ENCODE results near the gene METTL18.
"Not testable (repeated sequence)": the region's sequence is repeated elsewhere in the genome, so short reads cannot be mapped to it uniquely, and the experiment has no call there.

The METTL18 gene

GRCh38 chr1:169811418-169812035 is 16.8 kb upstream of the METTL18 start:
- H3K4me3 ChIP-seq (ENCODE audit: low read length); H3K4me1 ChIP-seq (ENCODE audit: control insufficient read depth, insufficient read depth, low read length); H3K27me3 ChIP-seq (ENCODE audit: control insufficient read depth, insufficient read depth, low read length); H3K36me3 ChIP-seq (ENCODE audit: control insufficient read depth, insufficient read depth, low read length); H3K9ac ChIP-seq (ENCODE audit: low read length); H3K27ac ChIP-seq (ENCODE audit: low read depth, low read length): not testable (repeated sequence)

DNA sequence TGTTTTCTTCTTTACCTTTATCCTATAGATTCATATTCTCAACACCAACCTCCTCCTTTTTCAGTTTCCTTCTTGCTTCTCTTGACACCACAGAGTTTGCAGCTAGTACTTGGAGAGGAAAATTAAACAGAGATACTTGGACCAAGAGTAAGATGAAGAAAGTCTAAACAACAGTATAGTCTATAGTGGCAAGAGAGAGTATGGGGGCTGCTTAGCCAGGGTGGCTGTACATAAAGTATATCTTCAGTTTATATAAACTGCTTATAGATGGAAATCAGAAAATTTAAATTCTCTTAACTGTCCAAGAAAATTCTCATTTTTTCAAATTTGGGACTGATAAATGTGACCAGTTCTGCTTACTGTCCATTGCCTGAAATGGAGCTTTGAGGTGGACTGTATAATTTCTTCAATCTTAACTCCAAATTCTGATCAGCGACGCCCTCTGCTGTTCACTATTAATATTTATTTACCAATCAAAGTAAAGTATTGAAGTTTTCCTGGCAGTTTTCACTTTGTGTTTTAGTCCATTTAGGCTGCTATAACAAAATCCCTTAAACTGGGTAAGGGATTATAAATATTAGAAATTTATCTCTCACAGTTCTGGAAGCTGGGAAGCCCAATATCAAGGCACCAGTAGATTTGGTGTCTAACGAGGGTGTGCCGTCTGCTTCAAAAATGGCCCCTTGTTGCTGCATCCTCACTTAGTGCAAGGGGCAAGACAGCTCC is 14.8 kb upstream of the METTL18 start:
- Histone ChIP-seq H3K27ac (ENCODE audit: low read depth, low read length) (no peak overlapping the region), H3K27me3 (ENCODE audit: control insufficient read depth, insufficient read depth, low read length) (no peaks in the 10 kb centered on the region), H3K36me3 (ENCODE audit: control insufficient read depth, insufficient read depth, low read length) (no peaks in the 10 kb centered on the region), H3K4me3 (ENCODE audit: low read length) (no peak overlapping the region), H3K9ac (ENCODE audit: low read length) (no peak overlapping the region), H3K4me1 (ENCODE audit: control insufficient read depth, insufficient read depth, low read length) (no peaks in the 10 kb centered on the region)

- no peaks in the 10 kb centered on the region for H3K27me3 ChIP-seq (ENCODE audit: control insufficient read depth, insufficient read depth, low read length)
- H3K9ac ChIP-seq (ENCODE audit: low read length) = no peak overlapping the region
- no peak overlapping the region for H3K4me3 ChIP-seq (ENCODE audit: low read length)
- H3K36me3 ChIP-seq (ENCODE audit: control insufficient read depth, insufficient read depth, low read length) = no peaks in the 10 kb centered on the region
- no peak overlapping the region for H3K27ac ChIP-seq (ENCODE audit: low read depth, low read length)
- no peaks in the 10 kb centered on the region for H3K4me1 ChIP-seq (ENCODE audit: control insufficient read depth, insufficient read depth, low read length)
Measured at GRCh38 chr1:169804941-169805340, 10.2 kb upstream of the METTL18 start.

- no peak overlapping the region for H3K4me3 ChIP-seq (ENCODE audit: low read length)
- no peaks in the 10 kb centered on the region for H3K4me1 ChIP-seq (ENCODE audit: control insufficient read depth, insufficient read depth, low read length)
- no peak overlapping the region for H3K27ac ChIP-seq (ENCODE audit: low read depth, low read length)
- no peak overlapping the region for H3K9ac ChIP-seq (ENCODE audit: low read length)
- no peaks in the 10 kb centered on the region for H3K36me3 ChIP-seq (ENCODE audit: control insufficient read depth, insufficient read depth, low read length)
- no peaks in the 10 kb centered on the region for H3K27me3 ChIP-seq (ENCODE audit: control insufficient read depth, insufficient read depth, low read length)
Measured at GRCh38 chr1:169802888-169803287, 8.2 kb upstream of the METTL18 start.

DNA sequence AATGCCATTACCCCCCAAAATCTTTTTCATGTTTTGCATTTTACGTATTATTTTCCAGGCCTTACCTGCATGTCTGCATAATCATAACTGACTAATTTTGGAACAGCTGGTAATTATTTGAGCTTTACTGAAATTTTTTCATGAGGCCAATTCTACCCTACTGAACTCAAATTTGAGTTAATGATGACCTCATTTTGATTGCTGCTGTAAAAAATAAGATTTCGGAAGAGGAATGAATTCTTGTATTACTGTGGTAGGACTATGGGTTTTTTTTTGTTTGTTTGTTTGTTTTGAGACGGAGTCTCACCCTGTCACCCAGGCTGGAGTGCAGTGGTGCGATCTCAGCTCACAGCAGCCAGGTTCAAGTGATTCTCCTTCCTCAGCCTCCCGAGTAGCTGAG is 2.6 kb upstream of the METTL18 start:
- H3K27me3 ChIP-seq (ENCODE audit: control insufficient read depth, insufficient read depth, low read length) = no peaks in the 10 kb centered on the region
- H3K4me1 ChIP-seq (ENCODE audit: control insufficient read depth, insufficient read depth, low read length) = peaks cover 6% of the 10 kb centered on the region
- no peak overlapping the region for H3K4me3 ChIP-seq (ENCODE audit: low read length)
- no peaks in the 10 kb centered on the region for H3K36me3 ChIP-seq (ENCODE audit: control insufficient read depth, insufficient read depth, low read length)
- no peak overlapping the region for H3K9ac ChIP-seq (ENCODE audit: low read length)
- H3K27ac ChIP-seq (ENCODE audit: low read depth, low read length) = no peak overlapping the region

DNA sequence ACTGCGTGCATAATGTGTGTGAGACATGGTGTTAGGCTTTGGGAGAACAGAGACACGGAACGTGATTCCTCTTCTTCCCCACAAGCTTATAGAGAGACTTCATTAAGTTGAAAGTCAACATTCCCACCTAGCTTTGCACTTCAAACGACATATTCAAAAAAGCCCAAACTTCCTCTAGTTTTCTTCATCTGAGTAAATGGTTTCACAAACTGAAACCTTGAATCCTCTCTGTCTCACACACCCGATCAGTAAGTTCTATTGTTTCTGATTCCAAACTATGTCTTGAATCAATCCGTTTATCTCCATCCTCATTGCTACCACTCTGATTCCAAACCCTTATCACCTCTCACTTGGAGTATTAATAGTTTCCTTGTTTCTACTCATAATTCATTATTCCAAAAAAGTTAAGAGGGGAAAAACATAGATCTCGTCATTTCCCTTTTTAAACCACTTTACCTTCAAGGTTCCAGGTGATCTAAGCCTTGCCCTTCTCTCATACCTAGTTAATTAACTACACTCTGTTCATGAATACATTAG is 1.6 kb upstream of the METTL18 start:
- Histone ChIP-seq H3K4me3 (ENCODE audit: low read length) (no peak overlapping the region), H3K27ac (ENCODE audit: low read depth, low read length) (no peak overlapping the region), H3K36me3 (ENCODE audit: control insufficient read depth, insufficient read depth, low read length) (no peaks in the 10 kb centered on the region), H3K27me3 (ENCODE audit: control insufficient read depth, insufficient read depth, low read length) (no peaks in the 10 kb centered on the region), H3K4me1 (ENCODE audit: control insufficient read depth, insufficient read depth, low read length) (peaks cover 6% of the 10 kb centered on the region), H3K9ac (ENCODE audit: low read length) (no peak overlapping the region)

GRCh38 chr1:169795687-169796086 is 980 bp upstream of the METTL18 start:
- Histone ChIP-seq H3K36me3 (ENCODE audit: control insufficient read depth, insufficient read depth, low read length) (peaks cover 3% of the 10 kb centered on the region), H3K4me3 (ENCODE audit: low read length) (peak overlapping the region; percentile 94), H3K27me3 (ENCODE audit: control insufficient read depth, insufficient read depth, low read length) (no peaks in the 10 kb centered on the region), H3K9ac (ENCODE audit: low read length) (peak overlapping the region; percentile 62), H3K4me1 (ENCODE audit: control insufficient read depth, insufficient read depth, low read length) (peaks cover 6% of the 10 kb centered on the region), H3K27ac (ENCODE audit: low read depth, low read length) (no peak overlapping the region)

GRCh38 chr1:169793730-169794129 is 977 bp downstream of the METTL18 start:
- Histone ChIP-seq H3K4me3 (ENCODE audit: low read length) (peak overlapping the region; percentile 94), H3K9ac (ENCODE audit: low read length) (no peak overlapping the region), H3K27ac (ENCODE audit: low read depth, low read length) (peak overlapping the region; percentile 92), H3K4me1 (ENCODE audit: control insufficient read depth, insufficient read depth, low read length) (peaks cover 6% of the 10 kb centered on the region), H3K27me3 (ENCODE audit: control insufficient read depth, insufficient read depth, low read length) (no peaks in the 10 kb centered on the region), H3K36me3 (ENCODE audit: control insufficient read depth, insufficient read depth, low read length) (peaks cover 3% of the 10 kb centered on the region)

DNA sequence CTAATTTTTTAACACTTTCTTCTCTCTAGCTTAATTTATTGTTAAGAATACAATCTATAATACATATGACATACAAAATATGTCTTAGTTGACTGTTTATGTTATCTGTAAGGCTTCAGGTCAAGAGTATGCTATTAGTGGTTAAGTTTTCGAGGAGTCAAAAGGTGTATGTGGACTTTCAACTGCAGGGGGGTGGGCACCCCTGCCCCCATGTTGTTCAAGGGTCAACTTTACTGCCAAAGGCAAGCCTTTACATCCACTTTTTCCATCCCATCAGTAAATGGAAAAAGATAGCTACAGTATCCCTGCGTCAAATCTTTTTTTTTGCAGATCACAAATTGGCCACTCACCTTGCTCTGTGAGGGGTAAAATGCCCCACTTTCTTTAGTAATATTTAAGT is 6.3 kb downstream of the METTL18 start:
- Histone ChIP-seq H3K9ac (ENCODE audit: low read length) (no peak overlapping the region), H3K4me3 (ENCODE audit: low read length) (no peak overlapping the region), H3K27ac (ENCODE audit: low read depth, low read length) (no peak overlapping the region), H3K4me1 (ENCODE audit: control insufficient read depth, insufficient read depth, low read length) (no peaks in the 10 kb centered on the region), H3K36me3 (ENCODE audit: control insufficient read depth, insufficient read depth, low read length) (peaks cover 3% of the 10 kb centered on the region), H3K27me3 (ENCODE audit: control insufficient read depth, insufficient read depth, low read length) (no peaks in the 10 kb centered on the region)

DNA sequence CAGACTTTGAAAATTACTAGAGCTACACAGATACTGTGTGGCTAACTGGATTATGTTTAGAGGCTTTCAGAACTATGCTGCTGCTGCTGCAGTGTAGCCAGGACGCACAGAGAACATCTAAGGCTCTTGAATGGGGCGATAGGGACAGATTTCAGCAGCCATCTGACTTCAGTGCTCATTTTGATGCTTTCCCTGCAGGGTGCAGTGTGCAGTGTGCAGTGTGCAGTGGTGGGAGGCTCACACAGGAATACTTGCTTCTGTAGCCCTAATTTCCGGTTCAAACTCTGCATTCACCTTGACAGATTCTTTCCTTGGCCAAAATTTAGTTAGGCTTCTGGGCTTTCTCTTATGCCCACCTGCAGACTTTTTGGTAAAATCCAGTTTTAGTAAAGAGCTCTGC is 7.7 kb downstream of the METTL18 start:
- Histone ChIP-seq H3K9ac (ENCODE audit: low read length) (no peak overlapping the region), H3K27ac (ENCODE audit: low read depth, low read length) (no peak overlapping the region), H3K4me1 (ENCODE audit: control insufficient read depth, insufficient read depth, low read length) (no peaks in the 10 kb centered on the region), H3K4me3 (ENCODE audit: low read length) (no peak overlapping the region), H3K27me3 (ENCODE audit: control insufficient read depth, insufficient read depth, low read length) (no peaks in the 10 kb centered on the region), H3K36me3 (ENCODE audit: control insufficient read depth, insufficient read depth, low read length) (peaks cover 3% of the 10 kb centered on the region)

- Histone ChIP-seq H3K9ac (ENCODE audit: low read length) (no peak overlapping the region), H3K27me3 (ENCODE audit: control insufficient read depth, insufficient read depth, low read length) (no peaks in the 10 kb centered on the region), H3K4me1 (ENCODE audit: control insufficient read depth, insufficient read depth, low read length) (no peaks in the 10 kb centered on the region), H3K36me3 (ENCODE audit: control insufficient read depth, insufficient read depth, low read length) (no peaks in the 10 kb centered on the region), H3K27ac (ENCODE audit: low read depth, low read length) (no peak overlapping the region), H3K4me3 (ENCODE audit: low read length) (no peak overlapping the region)
Measured at GRCh38 chr1:169785267-169785666, 9.4 kb downstream of the METTL18 start.

- H3K4me3 ChIP-seq (ENCODE audit: low read length) = no peak overlapping the region
- no peaks in the 10 kb centered on the region for H3K27me3 ChIP-seq (ENCODE audit: control insufficient read depth, insufficient read depth, low read length)
- no peaks in the 10 kb centered on the region for H3K4me1 ChIP-seq (ENCODE audit: control insufficient read depth, insufficient read depth, low read length)
- H3K27ac ChIP-seq (ENCODE audit: low read depth, low read length) = no peak overlapping the region
- H3K9ac ChIP-seq (ENCODE audit: low read length) = no peak overlapping the region
- no peaks in the 10 kb centered on the region for H3K36me3 ChIP-seq (ENCODE audit: control insufficient read depth, insufficient read depth, low read length)
Measured at GRCh38 chr1:169784102-169784501, 10.6 kb downstream of the METTL18 start.

GRCh38 chr1:169782596-169782995 is 12.1 kb downstream of the METTL18 start:
- H3K4me1 ChIP-seq (ENCODE audit: control insufficient read depth, insufficient read depth, low read length) = no peaks in the 10 kb centered on the region
- H3K9ac ChIP-seq (ENCODE audit: low read length) = no peak overlapping the region
- H3K27ac ChIP-seq (ENCODE audit: low read depth, low read length) = no peak overlapping the region
- no peaks in the 10 kb centered on the region for H3K27me3 ChIP-seq (ENCODE audit: control insufficient read depth, insufficient read depth, low read length)
- H3K36me3 ChIP-seq (ENCODE audit: control insufficient read depth, insufficient read depth, low read length) = no peaks in the 10 kb centered on the region
- no peak overlapping the region for H3K4me3 ChIP-seq (ENCODE audit: low read length)
